Right atrium auricular region (tissue), 2 donors: ENCODE measurements around the gene TEF. TPM values are rescaled to one million over a fixed set of nuclear protein-coding genes. Genes with fewer than 3 reads are reported as not detected.
A peak's percentile ranks its signal among the peaks of the same experiment; 100 is the strongest.
"Not testable (repeated sequence)": the region's sequence is repeated elsewhere in the genome, so short reads cannot be mapped to it uniquely, and the experiment has no call there.

Experiments
- DNase-seq: peaks from one replicate; pipeline ENCODE4 v3.0.0-alpha.2; 2019; ENCODE audit warnings: low spot score
- H3K27ac ChIP-seq, 2 donors: fragments of 200-600 bp; sonication (generic); 1 replicate in 1 of 2; 2 replicates in 1 of 2; pipeline ENCODE4 v1.5.1; 2016 to 2019
- H3K27me3 ChIP-seq, 2 donors: fragments of 200-600 bp; sonication (generic); one replicate each; pipeline versions ENCODE4 v1.5.1 to v1.6.0; 2017 to 2019
- H3K36me3 ChIP-seq: fragments of 200-600 bp; sonication (generic); one replicate; pipeline ENCODE4 v1.5.1; 2016
- H3K4me1 ChIP-seq, 2 donors: fragments of 200-600 bp; sonication (generic); one replicate each; pipeline versions ENCODE4 v1.5.1 to v1.6.0; 2017 to 2019
- H3K4me3 ChIP-seq, 2 donors: fragments of 200-600 bp; sonication (generic); 1 replicate in 1 of 2; 2 replicates in 1 of 2; pipeline ENCODE4 v1.5.1; 2017 to 2019; ENCODE audit warnings: mild to moderate bottlenecking in 1 of 2, moderate library complexity in 1 of 2
- H3K9me3 ChIP-seq, 2 donors: fragments of 200-600 bp; sonication (generic); one replicate each; pipeline ENCODE4 v1.5.1; 2019
- CTCF ChIP-seq, 2 donors: fragments of 200-600 bp; sonication (generic); IDR thresholded peaks; one replicate each; pipeline ENCODE4 v1.5.1; 2019; ENCODE audit warnings: antibody characterized with exemption in 2 of 2
- total RNA-seq, 2 donors: library from RNA; depleted of rRNA; stranded (reverse); fragments of >200 nt; gene quantifications; one replicate each; pipeline ENCODE4 v1.1.0, GENCODE V29; 2016

TEF gene
- total RNA-seq, 2 donors from 2014 or later = 12.7 to 14.2 TPM

- H3K27me3 ChIP-seq = no peaks in the 10 kb centered on the region
- no peaks in the 10 kb centered on the region for H3K9me3 ChIP-seq
- peak overlapping the region; percentile 51 to 66 for H3K27ac ChIP-seq
- peaks cover 0 to 59% of the 10 kb centered on the region in 2 donors for H3K4me1 ChIP-seq
- no peak overlapping the region for H3K4me3 ChIP-seq
- peaks cover 67% of the 10 kb centered on the region for H3K36me3 ChIP-seq
- DNase-seq = no peak
- TF ChIP-seq CTCF (IDR thresholded peaks at IDR 0.05) = no peak
Measured at GRCh38 chr22:41435560-41435959, 53.8 kb downstream of the TEF start.

GRCh38 chr22:41436322-41437113 lies 54.8 kb downstream of the TEF start:
- DNase-seq = no peak
- TF ChIP-seq CTCF (IDR thresholded peaks at IDR 0.05) = no peak
- Histone ChIP-seq H3K9me3 (no peaks in the 10 kb centered on the region), H3K27ac (peak overlapping the region; percentile 20 to 51), H3K4me3 (no peak overlapping the region), H3K27me3 (no peaks in the 10 kb centered on the region), H3K4me1 (peaks cover 0 to 68% of the 10 kb centered on the region in 2 donors), H3K36me3 (peaks cover 70% of the 10 kb centered on the region)

GRCh38 chr22:41437198-41437597 lies 55.5 kb downstream of the TEF start:
- peak overlapping the region; percentile 9 to 20 for H3K27ac ChIP-seq
- H3K4me3 ChIP-seq = no peak overlapping the region
- DNase-seq = no peak
- no peaks in the 10 kb centered on the region for H3K27me3 ChIP-seq
- no peaks in the 10 kb centered on the region for H3K9me3 ChIP-seq
- no peak for TF ChIP-seq CTCF (IDR thresholded peaks at IDR 0.05)
- peaks cover 65% of the 10 kb centered on the region for H3K36me3 ChIP-seq
- H3K4me1 ChIP-seq = peaks cover 0 to 75% of the 10 kb centered on the region in 2 donors

- peaks cover 50% of the 10 kb centered on the region for H3K36me3 ChIP-seq
- DNase-seq = not testable (repeated sequence)
Measured at GRCh38 chr22:41440511-41440910, 58.8 kb downstream of the TEF start.

GRCh38 chr22:41442240-41442792 lies 60.6 kb downstream of the TEF start:
- Histone ChIP-seq H3K36me3 (peaks cover 32% of the 10 kb centered on the region), H3K4me3 (no peak overlapping the region), H3K9me3 (no peaks in the 10 kb centered on the region), H3K4me1 (peaks cover 0 to 52% of the 10 kb centered on the region in 2 donors), H3K27me3 (no peaks in the 10 kb centered on the region), H3K27ac (peak overlapping the region; percentile 99 to 100)
- no peak for DNase-seq
- no peak for TF ChIP-seq CTCF (IDR thresholded peaks at IDR 0.05)

More at GRCh38 chr22:41440511-41440910, 58.8 kb downstream of the TEF start:
- H3K4me3 ChIP-seq, H3K27me3 ChIP-seq, H3K9me3 ChIP-seq: not testable (repeated sequence)
- peaks cover 0 to 67% of the 10 kb centered on the region in 2 donors for H3K4me1 ChIP-seq
- peak overlapping the region; percentile 69 to 73 for H3K27ac ChIP-seq

- no peaks in the 10 kb centered on the region for H3K27me3 ChIP-seq
- H3K27ac ChIP-seq = peak overlapping the region; percentile 99 to 100
- no peak for TF ChIP-seq CTCF (IDR thresholded peaks at IDR 0.05)
- H3K4me1 ChIP-seq = peaks cover 0 to 51% of the 10 kb centered on the region in 2 donors
- H3K9me3 ChIP-seq = no peaks in the 10 kb centered on the region
- DNase-seq = peak; percentile 96
- H3K36me3 ChIP-seq = peaks cover 28% of the 10 kb centered on the region
- peak overlapping the region; percentile 96 to 99 for H3K4me3 ChIP-seq
Measured at GRCh38 chr22:41444360-41445128, 62.8 kb downstream of the TEF start.
